Renal cortical epithelial cell (primary cell): ENCODE measurements around the gene TLCD3A. TPM values are rescaled to one million over a fixed set of nuclear protein-coding genes. Genes with fewer than 3 reads are reported as not detected.
A peak's percentile ranks its signal among the peaks of the same experiment; 100 is the strongest.
"Not testable (repeated sequence)": the region's sequence is repeated elsewhere in the genome, so short reads cannot be mapped to it uniquely, and the experiment has no call there.

Experiments used
- DNase-seq: peaks from one replicate; pipeline ENCODE4 v3.0.0-alpha.2; 2011; ENCODE audit warnings: low read depth
- total RNA-seq: library from RNA; depleted of rRNA; stranded (reverse); fragments of >200 nt; gene quantifications from 2 replicates; pipeline ENCODE4 v1.2.3, GENCODE V29; 2014

Gene TLCD3A
- 21.6 and 26.0 TPM in 2 replicates for total RNA-seq

DNA sequence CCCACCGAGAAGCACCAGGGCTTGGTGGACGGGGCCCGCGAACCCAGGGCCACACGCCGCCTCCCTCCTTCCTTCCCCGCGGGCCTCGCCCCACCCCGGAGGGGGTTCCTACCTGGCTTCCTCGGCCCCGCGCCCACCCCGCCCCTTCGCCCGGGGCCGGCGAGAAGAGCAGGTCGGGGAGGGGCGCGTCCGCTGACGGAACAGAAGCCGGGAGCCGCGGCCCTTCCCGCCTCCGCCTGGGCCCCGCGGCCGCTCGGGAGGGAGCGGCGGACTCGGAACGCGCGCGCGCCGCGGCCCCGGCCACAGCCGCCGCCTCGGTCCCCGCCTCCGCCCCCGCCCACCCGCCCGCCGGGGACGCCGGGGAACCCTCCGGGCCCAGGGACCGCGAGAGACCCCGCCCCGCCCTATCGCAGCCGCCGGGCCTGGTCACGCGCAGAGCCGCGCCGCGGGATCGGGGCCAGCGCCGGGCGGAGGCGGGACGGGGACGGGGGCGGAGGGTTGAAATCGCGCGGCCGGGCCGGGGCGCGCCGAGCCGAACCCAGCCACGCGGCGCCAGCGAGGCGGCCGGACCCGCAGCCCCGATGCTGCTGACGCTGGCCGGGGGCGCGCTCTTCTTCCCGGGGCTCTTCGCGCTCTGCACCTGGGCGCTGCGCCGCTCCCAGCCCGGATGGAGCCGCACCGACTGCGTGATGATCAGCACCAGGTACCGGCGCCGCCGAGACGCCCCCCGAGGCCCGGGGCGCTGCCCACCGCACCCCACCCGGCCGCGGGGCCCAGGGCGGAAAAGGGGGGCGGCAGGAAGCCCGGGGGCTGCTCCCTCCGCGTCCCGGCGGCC lies at the start of gene TLCD3A:
Gene TLCD3A, plus strand, starts transcription at position 530 of the 835 bp plus-strand sequence. Its CDS starts 52 bp downstream, at position 582.
- DNase-seq: no peak

DNA sequence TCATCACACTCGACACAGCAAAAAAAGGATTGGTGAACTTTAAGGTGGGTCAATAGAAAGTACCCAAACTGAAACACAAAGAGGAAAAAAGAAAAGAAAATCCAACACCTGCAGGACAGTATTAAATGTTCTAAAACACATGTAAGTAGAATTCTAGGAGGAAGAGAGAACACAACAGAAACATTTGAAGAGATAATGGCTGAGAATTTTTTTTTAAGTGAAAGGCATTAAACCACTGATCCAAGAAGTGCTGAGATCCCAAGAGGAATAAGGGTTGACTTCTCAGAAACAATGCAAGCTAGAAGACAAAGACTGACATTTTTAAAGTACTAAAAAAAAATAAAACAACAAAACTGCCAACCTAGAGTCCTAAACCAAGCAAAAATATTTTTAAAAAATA lies 49.4 kb upstream of the TLCD3A start:
- DNase-seq: no peak

DNA sequence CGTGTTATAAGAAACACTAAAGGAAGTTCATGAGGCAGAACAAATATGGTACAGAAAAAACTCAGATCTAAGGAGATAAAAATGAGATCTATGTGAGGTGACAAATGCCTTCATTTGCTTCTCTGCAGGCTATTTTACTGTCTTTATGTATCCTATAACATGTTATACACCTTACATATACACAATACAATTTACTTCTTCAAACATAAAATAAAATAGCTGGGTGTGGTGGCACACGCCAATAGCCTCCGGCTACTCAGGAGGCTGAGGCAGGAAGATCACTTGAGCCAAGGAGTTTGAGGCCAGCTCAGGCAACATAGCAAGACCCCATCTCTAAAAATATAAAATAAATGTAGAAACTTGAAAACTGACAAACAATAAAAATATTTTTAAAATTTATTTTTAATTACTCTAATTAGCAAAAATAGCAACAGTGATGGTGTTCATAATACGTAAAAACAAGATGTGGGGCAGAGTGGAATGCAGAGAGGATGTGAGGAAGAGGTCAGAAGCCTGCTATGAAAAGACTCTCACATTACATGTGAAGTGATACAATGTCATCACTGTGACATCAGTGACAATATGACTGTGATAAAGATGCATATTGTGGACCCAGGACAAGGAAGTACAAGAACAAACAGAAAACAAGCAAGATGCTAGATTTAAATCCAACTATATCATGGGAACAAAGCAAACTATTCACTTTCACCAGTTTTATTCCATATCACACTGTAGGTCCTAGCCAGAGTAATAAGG lies 48.7 kb upstream of the TLCD3A start:
- DNase-seq: no peak

DNA sequence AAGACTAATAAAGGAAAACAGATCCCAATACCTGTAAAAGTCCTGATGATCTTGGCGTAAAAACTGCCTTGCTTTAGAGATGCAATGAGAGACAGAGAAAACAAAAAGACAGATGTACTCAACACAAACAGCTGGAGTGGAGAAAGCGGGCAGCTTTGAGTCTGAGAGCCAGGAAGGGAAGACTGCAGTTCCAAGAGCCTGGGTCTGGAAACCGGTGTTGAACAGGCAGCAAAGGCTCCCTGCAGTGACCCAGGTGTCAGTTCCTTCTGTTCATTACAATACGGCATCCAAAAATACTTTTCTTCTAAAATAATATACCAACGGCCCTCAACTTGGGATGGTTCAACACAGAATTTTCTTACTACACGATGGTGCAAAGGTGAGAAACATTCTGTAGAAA lies 47.4 kb upstream of the TLCD3A start:
- DNase-seq: no peak

DNA sequence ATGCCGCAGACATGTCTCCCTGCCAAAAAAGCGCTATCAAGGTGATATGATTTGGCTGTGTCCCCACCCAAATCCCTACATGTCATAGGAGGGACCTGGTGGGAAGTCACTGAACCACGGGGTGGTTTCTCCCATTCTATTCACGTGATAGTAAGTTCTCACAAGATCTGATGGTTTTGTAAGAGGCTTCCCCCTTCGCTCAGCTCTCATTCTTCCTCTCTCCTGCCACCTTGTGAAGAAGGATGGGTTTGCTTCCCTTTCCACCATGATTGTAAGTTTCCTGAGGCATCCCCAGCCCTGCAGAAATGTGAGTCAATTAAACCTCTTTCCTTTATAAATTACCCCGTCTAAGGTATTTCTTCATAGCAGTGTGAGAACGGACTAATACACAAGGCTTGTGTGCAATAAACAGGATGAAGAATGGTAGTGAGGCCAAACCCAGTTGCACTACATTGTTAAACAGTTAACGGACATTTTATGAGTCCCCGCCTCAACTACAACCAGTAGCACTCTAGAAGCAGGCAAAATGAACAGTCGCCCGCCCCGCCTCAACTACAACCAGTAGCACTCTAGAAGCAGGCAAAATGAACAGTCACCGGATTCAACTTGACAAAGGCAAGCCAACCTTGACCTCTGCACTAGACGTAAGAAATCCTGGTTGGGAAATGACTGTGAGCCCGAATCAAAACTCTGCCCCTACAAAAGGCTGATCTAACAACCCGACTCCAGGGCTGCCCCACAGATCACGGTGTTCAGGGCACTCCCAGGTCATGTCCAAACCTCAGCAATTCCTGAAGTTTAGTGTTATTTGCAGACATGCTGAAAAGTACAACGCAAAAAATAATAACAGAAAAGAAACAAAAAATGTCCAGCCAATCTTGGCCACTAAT lies 44.1 kb upstream of the TLCD3A start:
- no peak for DNase-seq

DNA sequence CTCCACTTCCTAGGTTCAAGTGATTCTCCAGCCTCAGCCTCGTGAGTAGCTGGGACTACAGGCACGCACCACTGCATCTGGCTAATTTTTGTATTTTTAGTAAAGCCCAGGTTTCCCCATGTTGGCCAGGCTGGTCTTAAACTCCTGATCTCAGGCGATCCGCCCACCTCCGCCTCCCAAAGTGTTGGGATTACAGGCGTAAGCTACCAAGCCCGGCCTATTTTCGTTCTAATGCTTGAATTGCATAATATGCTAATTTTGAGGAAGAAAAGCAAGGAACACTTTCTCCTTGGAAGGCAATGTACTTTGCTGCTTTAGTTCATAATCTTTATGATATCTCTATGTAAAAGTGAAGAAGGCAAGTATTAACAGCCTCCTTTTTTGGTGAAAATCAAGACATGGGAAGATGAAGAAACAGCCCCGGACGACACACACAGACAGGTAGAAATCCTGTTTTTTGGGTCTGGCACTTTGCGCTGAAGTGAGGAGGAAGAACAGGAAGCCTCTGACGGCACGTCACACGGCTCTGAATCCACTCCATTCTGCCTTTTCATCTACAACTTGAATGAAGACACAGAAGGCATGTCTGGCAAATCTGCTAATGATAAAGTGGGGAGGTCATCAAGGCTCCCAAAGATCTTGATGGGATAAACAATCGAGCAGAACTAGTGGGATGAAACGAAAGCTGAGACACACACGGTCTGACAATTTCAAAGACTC lies 42.7 kb upstream of the TLCD3A start:
- DNase-seq: no peak

DNA sequence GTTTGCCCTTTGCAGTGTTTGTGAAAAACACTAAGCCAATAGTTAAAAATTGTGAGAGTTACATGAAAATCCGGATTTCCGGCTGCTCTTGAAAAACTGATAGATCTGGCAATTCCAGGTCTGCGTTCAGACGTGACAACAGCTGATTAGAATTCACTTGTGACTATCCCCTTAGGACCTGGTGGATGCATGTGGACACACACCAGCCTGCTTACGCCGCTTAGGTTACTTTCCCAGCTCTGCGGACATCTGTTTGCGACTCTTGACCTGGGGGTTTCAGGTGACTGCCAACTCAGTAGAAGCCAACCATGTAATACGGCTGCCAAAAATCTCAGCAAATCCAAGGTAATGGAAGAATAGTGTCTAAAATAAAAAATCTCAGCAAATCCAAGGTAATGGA lies 42.0 kb upstream of the TLCD3A start:
- DNase-seq: no peak

DNA sequence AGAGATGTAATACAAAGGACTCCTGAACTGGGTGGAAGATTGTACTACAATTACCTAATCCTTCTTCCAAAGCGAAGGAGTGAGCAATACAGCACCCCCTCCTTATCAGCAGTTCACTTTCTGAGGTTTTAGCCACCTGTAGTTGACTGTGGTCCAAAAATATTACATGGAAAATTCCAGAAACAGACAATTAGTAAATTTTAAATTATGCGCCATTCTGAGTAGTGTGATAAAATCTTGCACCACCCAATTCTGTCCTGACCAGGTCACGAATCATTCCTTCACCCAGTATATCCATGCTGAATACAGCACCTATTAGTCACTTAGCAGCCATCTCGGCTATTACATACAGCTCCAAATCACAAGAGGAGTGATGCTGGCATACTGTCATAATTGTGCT lies 41.0 kb upstream of the TLCD3A start:
- peak; percentile 44 for DNase-seq

DNA sequence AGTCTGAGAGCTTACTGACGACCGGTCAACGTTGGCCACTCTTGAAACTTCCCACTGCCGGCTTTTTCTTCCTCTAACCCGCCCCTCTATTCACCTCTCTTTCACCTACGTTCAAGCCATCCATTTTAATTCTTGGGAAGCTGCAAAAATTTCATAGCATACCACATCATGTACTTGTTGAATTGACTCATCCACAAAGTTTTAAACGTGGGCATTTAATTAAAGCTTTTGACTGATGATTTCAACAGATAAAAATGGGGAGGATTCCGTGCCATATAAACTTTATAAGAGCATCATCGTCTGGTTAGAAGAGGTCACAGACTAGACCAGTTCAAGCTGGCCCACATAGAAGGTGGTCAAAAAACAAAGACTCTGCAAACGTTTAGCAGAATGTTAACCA lies 40.3 kb upstream of the TLCD3A start:
- DNase-seq: peak; percentile 36

DNA sequence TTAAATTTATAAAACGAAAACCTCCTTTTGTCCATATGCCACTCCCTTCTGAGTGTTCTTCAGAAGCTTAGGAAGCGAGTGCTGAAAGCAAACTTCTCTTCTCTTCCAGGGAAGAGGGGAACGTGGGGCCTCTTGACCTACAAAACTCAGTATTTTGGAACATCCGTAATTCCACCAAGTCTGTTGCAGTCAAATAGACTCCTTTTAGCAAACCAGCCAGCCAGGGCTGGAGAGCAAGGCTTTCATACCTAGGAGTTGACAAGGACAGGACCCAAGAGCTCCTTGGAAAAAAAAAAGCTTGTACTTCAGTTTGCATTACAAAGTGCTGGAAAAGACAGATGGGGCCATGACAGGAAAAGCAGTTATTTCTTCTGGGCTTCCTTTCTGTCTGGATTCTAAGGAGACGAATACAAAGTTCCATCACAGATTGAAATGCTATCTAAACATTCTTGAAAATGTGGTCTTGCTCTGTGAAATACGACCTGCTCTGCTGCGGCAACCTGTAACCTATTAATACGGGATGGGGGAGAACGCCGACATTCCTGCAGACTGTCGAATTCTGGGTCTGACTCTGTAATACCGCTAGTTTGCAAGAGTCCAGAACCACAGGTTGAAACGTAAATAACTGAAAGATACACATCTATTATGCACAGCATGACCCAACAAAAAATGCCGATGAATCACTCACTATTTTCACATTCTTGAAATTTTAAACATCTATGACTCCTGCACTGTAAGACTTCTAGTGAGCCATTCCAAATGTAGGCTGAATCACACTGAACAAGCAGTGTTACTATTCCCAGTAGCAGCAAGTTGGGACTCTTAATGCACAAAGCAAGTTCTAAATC lies 38.4 kb upstream of the TLCD3A start:
- DNase-seq: peak; percentile 99

DNA sequence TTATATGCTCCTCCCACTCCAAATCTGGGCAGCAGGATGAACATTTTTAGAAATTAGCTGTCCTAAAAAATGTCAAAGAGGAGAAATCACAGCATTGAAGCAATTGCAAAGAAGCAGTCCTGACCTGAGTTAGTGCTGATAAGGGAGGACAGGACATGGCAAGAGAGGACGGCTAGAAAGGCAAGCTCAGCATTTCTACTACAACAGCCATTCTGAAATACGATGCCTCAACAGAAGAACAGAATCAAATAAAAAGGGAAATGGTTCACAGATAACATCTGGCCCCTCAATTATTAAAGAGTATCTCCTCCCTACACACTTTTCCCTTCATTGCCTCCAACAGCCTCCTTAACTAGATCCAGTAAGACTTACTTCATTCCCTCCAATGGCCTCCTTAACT lies 36.0 kb upstream of the TLCD3A start:
- DNase-seq: no peak

DNA sequence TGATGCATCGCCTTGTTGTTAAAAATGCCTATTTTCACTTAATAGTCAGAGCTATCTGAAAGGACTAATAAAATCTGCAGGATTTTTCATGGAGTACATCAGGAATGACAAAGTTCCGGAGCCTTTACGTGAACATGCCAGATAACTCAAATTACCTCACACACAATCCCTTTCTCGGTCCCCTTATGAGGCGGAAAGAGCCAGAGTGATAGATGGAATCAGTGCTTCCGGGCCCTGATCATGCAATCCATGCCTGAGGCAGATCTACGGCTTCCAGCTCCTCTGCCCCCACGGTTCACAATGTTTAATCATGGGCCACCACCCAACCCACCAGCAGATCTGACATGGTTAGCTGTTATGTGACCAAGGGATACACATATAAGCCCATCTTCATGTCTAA lies 34.7 kb upstream of the TLCD3A start:
- DNase-seq: no peak

DNA sequence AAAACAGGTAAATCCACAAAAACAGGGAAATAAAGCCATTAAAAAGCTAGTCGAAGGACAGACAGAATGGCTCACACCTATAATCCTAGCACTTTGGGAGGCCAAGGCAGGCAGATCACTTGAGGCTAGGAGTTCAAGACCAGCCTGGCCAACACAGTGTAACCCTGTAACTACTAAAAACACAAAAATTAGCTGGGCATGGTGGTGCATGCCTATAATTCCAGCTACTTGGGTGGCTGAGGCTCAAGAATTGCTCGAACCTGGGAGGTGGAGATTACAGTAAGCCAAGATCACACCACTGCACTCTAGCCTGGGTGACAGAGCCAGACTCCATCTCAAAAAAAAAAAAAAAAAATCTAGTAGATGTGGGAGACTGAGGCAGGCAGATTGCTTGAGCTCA lies 34.3 kb upstream of the TLCD3A start:
- DNase-seq: not testable (repeated sequence)

DNA sequence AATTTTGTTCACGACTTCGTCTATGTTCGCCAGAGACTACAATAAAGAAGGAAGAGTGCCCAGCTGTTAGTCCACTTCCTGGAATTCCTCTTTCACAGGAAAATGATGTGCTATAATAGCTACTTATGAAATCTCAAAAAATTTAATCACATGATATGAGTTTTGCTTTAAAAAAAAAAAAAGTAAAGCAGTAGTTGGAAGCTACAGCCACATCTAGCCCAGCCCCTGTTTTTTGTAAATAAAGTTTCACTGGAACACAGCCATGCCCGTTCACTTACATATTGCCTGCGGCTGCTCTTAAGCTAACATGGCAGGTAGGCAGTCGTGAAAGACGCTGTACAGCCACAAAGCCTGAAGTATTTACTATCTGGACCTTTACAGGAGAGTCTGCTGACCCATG lies 33.1 kb upstream of the TLCD3A start:
- no peak for DNase-seq

DNA sequence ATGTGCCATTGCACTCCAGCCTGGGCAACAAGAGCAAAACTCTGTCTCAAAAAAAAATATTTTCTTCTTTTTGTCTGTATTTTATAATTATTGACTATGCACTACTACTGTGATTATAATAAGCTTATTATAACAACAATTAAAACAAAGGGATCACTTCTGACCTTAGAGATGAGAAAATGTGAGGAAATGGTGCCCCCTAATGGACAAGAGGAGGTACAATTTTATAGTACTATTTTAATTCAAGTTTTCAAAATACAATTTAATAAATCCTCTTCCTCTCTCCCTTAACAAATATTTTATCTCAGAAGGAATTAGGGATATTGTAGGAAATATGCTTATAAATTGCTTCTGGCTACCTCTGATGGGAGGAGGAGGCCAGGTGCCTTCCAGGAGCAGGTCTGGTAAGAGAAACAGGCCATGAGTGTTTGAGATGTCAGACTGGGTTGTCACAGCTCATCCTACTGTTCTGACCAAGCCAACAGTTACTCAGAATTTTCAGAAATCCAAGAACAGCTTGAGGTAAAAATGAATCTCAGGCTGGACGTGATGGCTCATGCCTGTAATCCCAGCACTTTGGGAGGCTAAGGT lies 31.8 kb upstream of the TLCD3A start:
- DNase-seq: peak; percentile 38

DNA sequence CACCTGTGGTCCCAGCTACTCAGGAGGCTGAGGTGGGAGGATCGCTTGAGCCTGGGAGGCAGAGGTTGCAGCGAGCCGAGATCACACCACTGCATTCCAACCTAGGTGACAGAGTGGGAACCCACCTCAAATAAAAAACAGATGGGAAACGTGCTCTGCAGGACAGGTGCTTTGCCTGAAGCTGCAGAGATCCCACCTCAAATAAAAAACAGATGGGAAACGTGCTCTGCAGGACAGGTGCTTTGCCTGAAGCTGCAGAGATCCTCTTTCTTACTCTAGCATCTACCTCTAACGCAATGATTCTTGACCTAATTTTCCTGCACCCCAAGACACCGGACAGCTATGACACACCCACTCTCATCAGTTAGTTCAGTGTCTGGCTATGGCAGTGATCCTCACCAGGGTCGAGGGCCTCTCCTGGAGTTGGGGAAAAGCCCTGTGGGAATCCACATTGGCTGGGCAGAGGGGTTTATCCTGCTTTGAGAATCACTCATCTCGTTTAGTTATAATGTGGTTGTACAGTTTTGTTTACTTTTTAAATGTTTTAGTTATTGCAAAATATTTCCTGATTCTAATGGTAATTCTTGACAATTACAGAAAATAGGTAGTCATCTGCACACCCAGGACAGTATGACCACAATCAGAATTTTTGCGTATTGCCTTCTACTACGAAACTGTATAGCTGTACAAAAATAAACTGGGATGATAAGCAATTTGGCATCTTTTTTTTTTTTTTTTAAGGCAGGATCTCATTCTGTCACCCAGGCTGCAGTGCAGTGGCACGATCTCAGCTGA lies 29.1 kb upstream of the TLCD3A start:
- DNase-seq: no peak

DNA sequence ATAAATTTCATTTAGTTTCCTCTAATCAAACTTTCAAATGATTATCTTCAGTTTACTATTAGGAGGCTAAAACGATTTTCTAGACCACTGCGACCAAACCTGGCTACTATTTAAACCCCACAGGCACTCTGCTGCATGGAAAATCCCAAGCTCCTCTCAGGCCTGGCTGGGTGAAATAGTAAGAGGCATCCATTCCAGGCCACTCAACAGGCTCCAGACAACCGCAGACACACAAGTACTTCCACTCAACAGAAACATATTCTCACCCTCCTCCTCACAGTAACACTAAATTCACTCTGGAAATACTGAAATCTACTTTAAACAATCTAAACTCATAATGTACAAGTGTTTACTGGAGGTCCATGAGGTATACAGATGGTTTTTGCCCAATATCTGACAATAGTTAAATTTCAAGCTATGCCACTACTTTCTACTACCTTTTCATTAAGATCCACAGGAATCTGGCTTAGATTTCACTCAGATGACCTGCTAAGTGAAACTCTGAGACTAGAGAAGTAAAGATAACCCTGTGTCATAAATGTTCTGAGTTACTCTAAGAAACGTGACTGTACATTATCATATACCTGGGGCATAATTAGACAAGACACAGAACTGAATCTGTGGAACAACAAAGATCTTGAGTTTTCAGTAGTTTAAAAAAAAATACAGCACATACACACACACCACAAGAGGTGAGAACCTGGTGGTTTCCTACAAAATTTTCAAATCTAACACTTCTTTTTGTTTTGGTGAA lies 28.1 kb upstream of the TLCD3A start:
- DNase-seq: no peak

DNA sequence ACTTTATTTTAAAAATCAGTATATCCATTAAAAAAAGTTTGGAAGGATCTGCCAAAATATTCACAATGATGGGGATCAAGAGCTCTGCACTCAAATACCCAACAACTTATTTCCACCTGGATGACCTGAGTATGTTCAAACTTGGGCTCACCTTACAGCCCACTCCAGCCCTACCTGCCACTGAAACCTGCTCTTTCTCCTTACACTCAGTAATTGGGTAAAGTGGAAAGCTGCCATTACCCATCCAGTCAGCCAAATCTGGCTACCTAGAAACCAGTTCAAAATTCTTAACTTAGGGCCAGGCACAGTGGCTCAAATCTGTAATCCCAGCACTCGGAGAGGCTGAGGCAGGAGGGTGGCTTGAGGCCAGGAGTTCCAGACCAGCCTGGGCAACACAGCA lies 27.4 kb upstream of the TLCD3A start:
- no peak for DNase-seq

DNA sequence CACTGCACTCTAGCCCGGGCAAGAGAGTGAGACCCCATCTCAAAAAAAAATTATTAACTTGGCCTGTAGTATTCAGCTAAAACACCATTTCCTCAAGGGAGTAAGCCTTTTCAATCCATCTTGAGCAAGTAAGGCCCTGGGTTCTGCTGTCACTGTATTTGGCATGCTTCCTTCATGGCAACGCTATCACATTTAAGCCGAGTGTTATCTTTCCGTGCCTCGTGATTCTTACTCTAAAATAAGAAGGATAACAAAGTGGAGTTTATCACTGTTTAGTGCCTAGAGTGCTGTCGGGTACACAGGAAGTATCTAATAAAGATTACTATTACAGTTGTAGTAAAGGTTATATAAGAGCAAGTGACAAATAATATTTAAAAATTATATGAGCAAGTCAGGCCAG lies 26.5 kb upstream of the TLCD3A start:
- no peak for DNase-seq
